Measurements from ENCODE around the gene SCYL1. TPM values are rescaled to one million over a fixed set of nuclear protein-coding genes. Genes with fewer than 3 reads are reported as not detected.

The SCYL1 gene
- total and polyA plus RNA-seq, 7 donors, result 57.3 to 100 (median 67.1) TPM

GRCh38 chr11:65479184-65480145, 45.4 kb upstream of the SCYL1 start:
- Histone ChIP-seq H3K36me3 (no peaks in the 10 kb centered on the region), H3K4me3 (peak overlapping the region; percentile 9 to 91 (median 79)), H3K27me3 (no peaks in the 10 kb centered on the region), H3K4me1 (peaks cover 0 to 76% (median 68%) of the 10 kb centered on the region in 4 donors), H3K27ac (peak overlapping the region; percentile 92 to 100 (median 97)), H3K9me3 (no peaks in the 10 kb centered on the region)
- peak; percentile 95 for DNase-seq
- WGBS, 2 donors, result 40 to 67% methylated on average over 11 of the region's 11 CpGs
- TF ChIP-seq POLR2AphosphoS5 (IDR thresholded peaks at IDR 0.05) (peak; percentile 74 to 89 (median 80)), CTCF (IDR thresholded peaks at IDR 0.05) (peak in 2 of 4 experiments; percentile 37 to 42), EP300 (IDR thresholded peaks at IDR 0.05) (peak; percentile 40 to 82 (median 64)), POLR2A (IDR thresholded peaks at IDR 0.05) (peak in 1 of 2 donors; percentile 30)
- intact Hi-C loops (cut with DNase I), result no loop called here

- Histone ChIP-seq H3K4me3 (no peak overlapping the region), H3K27me3 (no peaks in the 10 kb centered on the region), H3K4me1 (peaks cover 0 to 92% (median 85%) of the 10 kb centered on the region in 4 donors), H3K9me3 (no peaks in the 10 kb centered on the region), H3K36me3 (no peaks in the 10 kb centered on the region), H3K27ac (peak overlapping the region; percentile 92 to 100 (median 97))
- WGBS, 2 donors, result 96 to 99% methylated on average over 2 of the region's 2 CpGs
- intact Hi-C loops (cut with DNase I), result no loop called here
- no peak for TF ChIP-seq POLR2A (IDR thresholded peaks at IDR 0.05)
- no peak for TF ChIP-seq EP300 (IDR thresholded peaks at IDR 0.05)
- TF ChIP-seq POLR2AphosphoS5 (IDR thresholded peaks at IDR 0.05), result no peak
- no peak for TF ChIP-seq CTCF (IDR thresholded peaks at IDR 0.05)
- DNase-seq, result no peak
These were observed 42.5 kb upstream of the SCYL1 start for GRCh38 chr11:65482306-65482850.

- Histone ChIP-seq H3K9me3 (no peaks in the 10 kb centered on the region), H3K27ac (peak overlapping the region; percentile 92 to 100 (median 97)), H3K4me3 (no peak overlapping the region), H3K27me3 (no peaks in the 10 kb centered on the region), H3K4me1 (peaks cover 0 to 91% (median 86%) of the 10 kb centered on the region in 4 donors), H3K36me3 (no peaks in the 10 kb centered on the region)
- peak; percentile 77 for DNase-seq
- TF ChIP-seq CTCF (IDR thresholded peaks at IDR 0.05) (no peak), POLR2AphosphoS5 (IDR thresholded peaks at IDR 0.05) (peak in 2 of 4 donors; percentile 47 to 73)
- intact Hi-C loops (cut with DNase I), result no loop called here
- WGBS, 2 donors, result 33 to 58% methylated on average over 5 of the region's 5 CpGs
These were observed 39.0 kb upstream of the SCYL1 start for GRCh38 chr11:65485920-65486219.

- Histone ChIP-seq H3K27ac (peak overlapping the region; percentile 92 to 100 (median 97)), H3K27me3 (no peaks in the 10 kb centered on the region), H3K4me1 (peaks cover 0 to 91% (median 86%) of the 10 kb centered on the region in 4 donors), H3K36me3 (no peaks in the 10 kb centered on the region), H3K9me3 (no peaks in the 10 kb centered on the region), H3K4me3 (no peak overlapping the region)
- intact Hi-C loops (cut with DNase I), result no loop called here
- TF ChIP-seq EP300 (IDR thresholded peaks at IDR 0.05), result no peak
- no peak for TF ChIP-seq CTCF (IDR thresholded peaks at IDR 0.05)
- TF ChIP-seq POLR2A (IDR thresholded peaks at IDR 0.05), result no peak
- no peak for TF ChIP-seq POLR2AphosphoS5 (IDR thresholded peaks at IDR 0.05)
- WGBS, 2 donors, result 81 to 82% methylated on average over 10 of the region's 10 CpGs
- peak; percentile 64 for DNase-seq
These were observed 38.1 kb upstream of the SCYL1 start for GRCh38 chr11:65486570-65487466.
